ENCODE measurements around the gene TSPAN3.

TSPAN3 gene

DNA sequence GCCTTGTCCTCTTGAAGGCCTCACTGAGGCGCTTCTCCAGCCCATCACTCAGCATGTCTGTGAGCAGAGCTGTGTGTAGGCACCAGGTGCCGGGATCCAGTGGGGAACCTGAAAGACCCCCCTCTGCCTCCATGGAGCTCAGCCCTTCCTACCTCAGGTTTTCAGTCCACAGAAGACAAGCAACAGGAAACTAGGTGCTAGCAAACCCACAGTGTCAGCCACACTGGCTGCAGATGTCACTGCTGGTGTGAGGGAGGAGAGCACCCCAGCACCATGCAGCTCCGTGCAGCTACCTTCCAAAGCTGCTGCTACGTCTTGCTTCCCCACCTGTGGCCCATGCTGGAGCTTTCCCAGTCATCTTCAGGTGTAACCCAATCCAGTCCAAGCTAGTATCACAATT, 58.0 kb downstream of the TSPAN3 start:
- in situ Hi-C loops (cut with MboI; ENCODE audit: low sequenced_read_pairs), result no loop called here

DNA sequence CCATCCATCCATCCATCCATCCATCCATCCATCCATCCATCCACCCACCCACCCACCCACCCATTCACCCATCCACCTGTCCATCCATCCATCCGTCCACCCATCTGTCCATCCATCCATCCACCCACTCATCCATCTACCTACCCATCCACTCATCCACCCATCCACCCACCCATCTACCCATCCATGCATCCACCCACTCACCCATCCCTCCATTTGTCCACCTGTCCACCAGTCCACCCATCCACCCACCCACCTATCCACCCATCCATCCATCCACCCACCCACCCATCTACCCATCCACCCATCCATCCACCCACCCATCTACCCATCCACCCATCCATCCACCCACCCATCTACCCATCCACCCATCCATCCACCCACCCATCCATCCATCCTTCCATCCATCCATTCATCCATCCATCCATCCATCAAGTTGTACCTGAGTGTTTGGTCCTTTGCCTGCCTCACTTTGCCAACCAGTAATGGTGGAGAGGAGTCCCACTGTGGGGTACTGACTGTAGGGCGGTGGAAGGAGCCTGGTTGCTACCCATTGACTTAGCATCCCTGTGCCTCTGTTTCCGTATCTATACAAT, 58.7 kb downstream of the TSPAN3 start:
- in situ Hi-C loops (cut with MboI; ENCODE audit: low sequenced_read_pairs), result no loop called here

- in situ Hi-C loops (cut with MboI; ENCODE audit: low sequenced_read_pairs), result no loop called here
These were observed 60.1 kb downstream of the TSPAN3 start for GRCh38 chr15:77010857-77011256.

GRCh38 chr15:77010312-77010686, 60.6 kb downstream of the TSPAN3 start:
- in situ Hi-C loops (cut with MboI; ENCODE audit: low sequenced_read_pairs), result no loop called here

DNA sequence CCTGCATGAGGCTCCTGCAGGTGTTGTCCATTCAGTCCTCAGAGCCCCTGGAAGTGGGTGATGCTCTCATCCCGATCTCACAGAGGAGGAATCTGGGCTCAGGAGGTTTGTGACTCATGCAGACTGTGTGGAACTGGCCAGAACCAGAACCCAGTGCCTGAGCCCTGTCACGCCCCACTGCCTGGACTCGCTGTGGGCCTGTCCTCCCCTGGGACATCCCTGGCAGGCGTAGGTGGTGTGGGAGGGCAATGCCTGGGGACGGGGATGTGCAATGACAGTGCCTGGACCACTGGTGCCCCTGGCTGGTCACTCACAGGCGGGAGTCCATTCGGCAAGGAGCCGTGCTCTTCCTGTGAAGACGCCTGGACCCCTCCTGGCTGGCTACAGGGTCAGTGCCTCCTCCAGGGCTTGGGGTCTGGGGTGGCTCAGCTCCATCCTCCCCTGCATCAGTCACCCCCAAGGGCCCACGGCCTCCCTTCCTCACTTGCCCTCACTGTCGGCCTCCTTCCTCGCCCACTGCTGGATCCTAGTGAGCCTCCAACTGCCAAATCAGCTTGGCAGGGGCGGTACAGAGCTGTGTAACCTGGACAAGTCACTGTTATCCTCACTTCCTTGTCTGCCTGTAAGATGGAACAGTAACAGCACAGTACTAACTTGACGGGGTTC, 61.1 kb downstream of the TSPAN3 start:
- in situ Hi-C loops (cut with MboI; ENCODE audit: low sequenced_read_pairs), result no loop called here

- in situ Hi-C loops (cut with MboI; ENCODE audit: low sequenced_read_pairs), result no loop called here
These were observed 61.7 kb downstream of the TSPAN3 start for GRCh38 chr15:77009176-77009575.

DNA sequence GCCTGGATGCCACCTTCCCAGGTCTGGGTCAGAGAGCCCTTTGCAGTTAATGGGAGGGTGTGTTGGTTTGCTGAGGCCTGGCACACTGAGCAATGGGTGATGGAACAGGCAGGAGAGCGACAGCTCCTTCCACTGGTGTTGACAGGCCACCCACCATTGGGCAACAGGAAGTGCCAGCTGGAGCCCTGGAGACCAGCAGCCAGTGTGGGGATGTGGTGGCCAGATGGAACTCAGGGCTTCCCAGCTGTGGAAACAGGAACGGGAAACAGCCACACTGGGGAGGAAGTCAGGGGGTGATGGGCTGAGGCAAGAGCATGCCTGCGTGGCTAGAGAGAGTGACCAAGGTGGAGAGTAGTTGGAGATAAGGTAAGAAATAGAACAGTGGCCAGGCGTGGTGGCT, 66.7 kb downstream of the TSPAN3 start:
- in situ Hi-C loops (cut with MboI; ENCODE audit: low sequenced_read_pairs), result no loop called here

DNA sequence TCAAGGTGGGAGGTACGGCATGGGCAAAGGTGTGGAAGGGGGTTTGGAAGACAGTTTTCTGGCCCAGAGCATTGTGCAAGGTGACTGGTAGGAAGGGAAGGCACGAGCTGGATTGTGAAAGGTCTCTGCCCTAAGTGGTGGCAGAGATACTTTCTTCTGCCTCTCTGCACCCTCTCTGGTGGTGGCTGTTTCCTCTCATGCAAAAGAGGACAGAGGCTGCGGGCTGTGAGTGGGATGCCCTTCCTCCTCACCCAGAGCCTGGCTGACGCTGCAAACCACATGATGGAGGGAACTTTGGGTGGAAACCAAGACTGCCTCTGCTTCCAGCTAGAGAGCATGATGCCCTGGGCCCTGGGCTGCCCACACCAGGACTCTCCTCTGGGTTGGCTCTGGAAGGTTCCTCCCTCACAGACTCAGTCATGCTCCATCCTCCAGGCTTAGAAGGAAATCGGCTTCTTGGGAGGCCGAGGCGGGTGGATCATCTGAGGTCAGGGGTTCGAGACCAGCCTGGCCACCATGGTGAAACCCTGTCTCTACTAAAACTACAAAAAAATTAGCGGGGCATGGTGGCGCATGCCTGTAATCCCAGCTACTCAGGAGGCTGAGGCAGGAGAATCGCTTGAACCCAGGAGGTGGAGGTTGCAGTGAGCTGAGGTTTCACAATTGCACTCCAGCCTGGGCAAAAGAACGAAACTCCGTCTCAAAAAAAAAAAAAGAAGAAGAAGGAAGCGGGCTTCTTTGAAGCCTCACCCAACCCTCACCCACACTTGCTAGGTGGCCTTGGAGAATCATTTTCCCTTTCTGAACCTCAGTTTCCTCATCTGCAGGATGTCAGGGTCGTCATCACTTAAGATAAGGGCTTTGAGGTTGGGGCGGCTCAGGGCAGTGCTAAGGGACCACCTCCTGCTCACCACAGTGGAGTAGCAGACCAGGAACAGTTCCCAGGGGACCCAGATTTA, 67.7 kb downstream of the TSPAN3 start:
- in situ Hi-C loops (cut with MboI; ENCODE audit: low sequenced_read_pairs), result no loop called here

GRCh38 chr15:77002436-77002835, 68.5 kb downstream of the TSPAN3 start:
- in situ Hi-C loops (cut with MboI; ENCODE audit: low sequenced_read_pairs), result no loop called here

DNA sequence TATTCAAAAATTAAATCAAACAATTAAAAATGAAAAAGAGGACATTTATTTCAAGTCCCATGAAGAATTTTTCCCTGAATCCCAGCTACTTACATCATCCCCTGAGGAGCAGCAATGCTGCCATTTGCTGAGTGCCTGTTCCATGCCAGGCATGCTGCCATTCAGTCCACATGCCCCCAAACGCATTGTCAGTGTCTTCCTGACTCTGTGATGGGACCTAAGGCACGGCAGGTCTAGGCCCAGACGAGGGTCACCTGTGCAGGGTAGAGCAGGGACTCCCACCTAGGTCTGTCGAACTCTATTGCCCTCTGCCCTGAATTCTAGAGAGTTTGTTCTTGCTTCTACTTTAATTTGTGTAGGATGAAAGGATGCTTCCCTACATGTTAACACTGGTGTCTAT, 68.9 kb downstream of the TSPAN3 start:
- in situ Hi-C loops (cut with MboI; ENCODE audit: low sequenced_read_pairs), result no loop called here

DNA sequence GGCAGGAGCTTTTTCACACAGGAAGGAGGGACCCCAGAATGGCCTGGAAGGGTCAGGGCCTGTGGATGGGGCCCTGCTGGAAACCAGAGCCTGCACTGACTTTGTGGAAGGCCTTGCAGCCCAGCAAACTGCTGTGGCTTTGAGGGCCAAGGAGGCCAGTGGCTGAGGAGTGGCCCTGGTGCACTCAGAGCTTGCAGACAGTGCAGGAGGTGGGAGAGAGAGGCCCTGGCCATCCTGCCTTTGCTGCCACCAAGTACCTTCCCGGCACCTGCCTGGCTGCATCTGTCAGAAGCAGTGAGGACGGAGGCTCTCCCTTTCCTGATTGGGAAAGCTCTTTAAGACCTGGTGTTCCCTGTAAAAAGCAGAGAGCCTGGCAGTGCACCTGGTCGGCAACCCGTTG, 69.6 kb downstream of the TSPAN3 start:
- in situ Hi-C loops (cut with MboI; ENCODE audit: low sequenced_read_pairs), result no loop called here

DNA sequence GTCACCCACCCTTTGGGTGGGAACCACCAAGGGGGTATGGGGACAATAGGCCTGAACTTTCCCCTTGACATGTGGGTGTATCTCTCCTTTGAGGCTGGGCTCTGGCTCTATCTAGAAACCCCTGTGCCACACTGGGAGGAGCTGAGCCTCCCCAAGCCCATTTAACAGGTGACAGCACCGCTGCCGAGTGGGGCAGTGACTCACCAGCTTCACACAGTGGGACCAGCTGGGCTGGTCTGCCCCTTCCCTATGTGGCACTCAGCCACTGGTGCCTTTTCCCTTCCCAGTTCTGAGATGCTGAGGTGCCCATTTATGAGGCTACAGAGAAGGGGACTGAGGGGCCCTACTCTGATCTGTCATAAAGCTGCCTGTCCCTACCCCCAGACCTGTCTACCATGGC, 70.9 kb downstream of the TSPAN3 start:
- in situ Hi-C loops (cut with MboI; ENCODE audit: low sequenced_read_pairs), result no loop called here

DNA sequence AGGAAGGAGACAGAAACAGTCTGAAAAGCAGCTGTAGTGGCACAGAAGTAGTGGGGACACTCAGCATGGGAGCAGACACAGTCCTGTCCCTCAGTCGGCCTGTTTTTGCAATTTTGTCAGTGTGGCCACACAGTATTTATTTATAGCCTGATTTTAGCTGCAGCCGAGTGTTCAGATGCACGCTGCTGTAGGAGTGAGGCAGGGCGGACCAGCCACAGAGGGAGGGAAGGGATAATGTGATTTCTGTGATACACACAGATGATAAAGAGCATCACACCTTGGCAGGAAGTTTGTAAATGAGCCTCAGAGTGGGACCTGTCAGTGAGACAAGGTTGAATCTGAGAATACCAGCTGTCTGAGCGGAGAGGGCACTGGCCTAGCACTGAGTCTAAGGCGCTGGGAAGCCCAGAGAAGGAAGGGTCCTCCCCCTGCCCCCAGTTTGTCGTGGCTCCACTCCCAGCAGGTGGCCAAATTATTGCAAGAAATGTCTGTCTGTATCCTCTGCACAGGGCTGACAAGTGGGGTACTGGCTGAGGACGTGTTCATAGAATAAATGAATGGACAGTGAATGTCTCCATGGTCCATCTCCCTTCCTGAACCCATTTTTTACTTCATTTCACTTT, 72.1 kb downstream of the TSPAN3 start:
- in situ Hi-C loops (cut with MboI; ENCODE audit: low sequenced_read_pairs), result no loop called here

DNA sequence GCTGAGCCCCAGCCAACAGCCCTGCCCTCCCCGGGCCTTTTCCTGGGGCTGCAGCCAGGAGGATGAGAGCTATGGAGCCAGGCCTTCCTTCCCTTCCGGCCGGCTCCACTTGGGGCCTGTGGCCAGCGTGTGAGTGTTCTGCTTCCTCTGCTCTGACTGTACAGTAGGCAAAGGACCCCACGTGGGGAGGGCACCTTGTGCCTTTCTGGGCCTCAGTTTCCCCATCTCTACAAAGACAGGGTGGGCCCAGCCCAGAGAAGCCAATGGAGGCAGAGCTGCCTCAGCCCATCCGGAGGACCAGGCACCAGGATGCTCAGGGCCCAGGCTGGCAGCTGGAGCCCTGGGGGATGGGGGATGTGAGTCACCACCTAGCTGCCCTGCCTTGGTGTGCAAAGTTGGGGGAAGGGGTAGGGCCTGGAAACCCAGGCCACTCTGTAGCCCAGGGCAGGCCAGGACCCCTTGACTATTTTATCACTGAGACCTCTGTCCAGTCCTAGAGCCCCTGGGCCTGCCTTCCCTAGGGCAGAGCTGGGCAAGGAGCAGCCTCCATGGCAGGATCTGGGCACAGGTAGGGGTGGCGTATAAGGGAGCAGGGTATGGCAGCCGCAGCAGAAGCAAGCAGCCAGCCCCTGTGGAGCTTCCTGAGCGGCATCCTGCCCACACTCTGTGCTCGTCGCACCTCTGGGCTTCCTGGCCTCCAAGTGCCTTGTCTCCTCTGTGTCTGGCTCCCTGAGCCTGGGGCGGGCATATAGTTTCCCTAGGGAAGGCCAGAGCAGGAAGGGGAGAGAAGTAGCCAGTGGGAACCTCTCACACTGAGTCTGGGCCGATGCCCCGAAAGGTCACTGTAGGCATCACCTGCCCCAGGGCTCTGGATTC, 74.1 kb downstream of the TSPAN3 start:
- in situ Hi-C loops (cut with MboI; ENCODE audit: low sequenced_read_pairs), result no loop called here

DNA sequence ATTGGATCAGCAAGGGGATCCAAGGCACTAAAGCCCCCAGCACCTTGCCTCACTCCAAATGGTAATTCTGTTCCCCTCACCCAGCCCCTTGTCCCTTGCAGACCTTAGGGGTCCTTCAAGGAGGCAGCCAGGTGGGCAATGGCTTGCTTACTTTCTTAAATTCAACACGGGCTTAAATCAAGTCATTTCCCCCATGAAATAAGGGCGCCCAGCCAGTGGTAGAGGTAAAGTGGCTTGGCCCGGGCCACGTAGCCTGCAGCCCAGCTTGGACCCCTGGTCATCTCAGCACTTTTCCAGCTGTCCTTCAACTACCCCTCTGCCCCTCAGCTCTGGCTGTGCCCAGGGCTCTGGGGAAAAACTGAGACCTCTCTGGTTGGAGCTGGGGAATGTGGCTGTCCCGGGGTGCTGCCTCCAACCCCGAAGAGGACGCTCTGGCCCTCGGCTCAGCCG, 74.8 kb downstream of the TSPAN3 start:
- in situ Hi-C loops (cut with MboI; ENCODE audit: low sequenced_read_pairs), result no loop called here

DNA sequence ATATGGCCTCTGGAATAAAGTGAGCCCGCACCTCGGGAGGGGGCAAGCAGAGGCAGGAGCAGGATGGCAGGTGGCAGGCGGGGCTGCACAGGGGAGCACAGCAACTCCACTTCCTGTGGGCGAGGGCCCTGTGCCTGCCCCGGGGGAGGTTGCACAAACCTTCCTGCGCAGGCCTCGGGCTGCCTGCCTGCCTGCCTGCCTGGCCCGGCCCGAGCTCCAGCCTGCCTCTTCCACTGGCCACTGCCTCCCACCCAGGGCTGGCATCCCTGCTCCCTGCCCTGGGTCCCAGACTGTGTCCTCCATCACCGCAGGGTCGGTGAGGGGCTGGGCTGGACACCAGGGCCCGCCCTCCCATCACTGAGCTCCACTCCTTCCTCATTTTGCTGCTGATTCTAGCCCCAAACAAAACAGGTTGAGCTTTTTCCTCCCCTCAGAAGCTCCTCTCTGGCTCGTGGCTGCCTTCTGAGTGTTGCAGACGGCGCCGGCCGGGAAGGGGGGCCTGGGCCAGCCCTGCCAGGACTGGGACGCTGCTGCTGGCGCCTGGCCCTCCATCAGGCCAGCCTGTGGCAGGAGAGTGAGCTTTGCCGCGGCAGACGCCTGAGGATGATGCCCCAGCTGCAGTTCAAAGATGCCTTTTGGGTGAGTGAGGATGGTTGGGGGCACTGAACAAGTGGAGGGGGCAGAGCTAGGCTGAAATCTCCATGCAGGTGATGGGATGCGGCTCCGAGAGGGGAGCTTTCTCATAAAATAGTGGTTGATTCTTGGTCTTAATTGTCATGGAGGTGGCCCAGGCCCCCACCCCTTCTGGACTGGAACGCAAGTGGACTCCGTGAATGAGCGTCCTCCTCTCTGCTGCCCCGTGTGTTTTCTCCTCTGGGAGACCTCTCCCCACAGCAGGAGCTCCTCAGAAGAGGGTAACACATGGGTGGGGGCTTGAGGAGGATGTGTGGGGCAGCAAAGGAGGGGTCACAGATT, 75.7 kb downstream of the TSPAN3 start, which contains the start of gene PSTPIP1:
Gene PSTPIP1, plus strand, starts transcription at position 156 of the 975 bp plus-strand sequence. Its CDS starts 448 bp downstream, at position 604.
- in situ Hi-C loops (cut with MboI; ENCODE audit: low sequenced_read_pairs), result no loop called here

- in situ Hi-C loops (cut with MboI; ENCODE audit: low sequenced_read_pairs), result no loop called here
These were observed 76.4 kb downstream of the TSPAN3 start for GRCh38 chr15:76994496-76994895.

- in situ Hi-C loops (cut with MboI; ENCODE audit: low sequenced_read_pairs), result no loop called here
These were observed 76.9 kb downstream of the TSPAN3 start for GRCh38 chr15:76994001-76994400.

GRCh38 chr15:76993114-76993725, 77.7 kb downstream of the TSPAN3 start:
- in situ Hi-C loops (cut with MboI; ENCODE audit: low sequenced_read_pairs), result no loop called here
